H1 (cell line): Measurements from ENCODE around the gene GSTM3. TPM values are rescaled to one million over a fixed set of nuclear protein-coding genes. Genes with fewer than 3 reads are reported as not detected.

Experiments used
- CTCF ChIA-PET: fragments of 300-600 bp; sonication (Branson Sonifier 250); formaldehyde crosslinking; loops from one replicate; lab custom pipeline; 2021; ENCODE audit not compliant: partially characterized antibody; lab: Charles Lee
- POLR2A ChIA-PET: fragments of 300-600 bp; sonication (Branson Sonifier 250); formaldehyde crosslinking; loops from one replicate; lab custom pipeline; 2021; ENCODE audit warnings: inconsistent platforms; ENCODE audit not compliant: partially characterized antibody; lab: Charles Lee
- DNase-seq, 2 experiments: peaks; one replicate each; pipeline versions ENCODE4 v3.0.0 to v3.0.0-alpha.2; 2010 to 2022; ENCODE audit warnings: low spot score in 2 of 2, low read depth in 1 of 2, mixed read lengths in 1 of 2
- FAIRE-seq: peaks from 2 replicates; lab custom pipeline; 2011; peaks lifted over from hg19 to GRCh38; lab: Jason Lieb, UNC
- H2AFZ ChIP-seq: 2 replicates; pipeline ENCODE4 v1.8.1; 2012; ENCODE audit warnings: low read length, inconsistent platforms
- H2AK5ac ChIP-seq: 2 replicates; pipeline ENCODE4 v1.6.1; 2013; ENCODE audit warnings: low read depth, low read length
- H2BK120ac ChIP-seq: replicated peaks from 2 replicates; pipeline ENCODE3; 2013; ENCODE audit warnings: low read depth, low read length, inconsistent platforms
- H2BK12ac ChIP-seq: 2 replicates; pipeline ENCODE4 v1.6.1; 2013; ENCODE audit warnings: low read depth, low read length
- H2BK15ac ChIP-seq: 2 replicates; pipeline ENCODE4 v1.6.1; 2013; ENCODE audit warnings: low read length
- H2BK20ac ChIP-seq: 2 replicates; pipeline ENCODE4 v1.6.1; 2013; ENCODE audit warnings: low read length
- H2BK5ac ChIP-seq: 2 replicates; pipeline ENCODE4 v1.6.1; 2013; ENCODE audit warnings: low read depth, low read length
- H3K14ac ChIP-seq: 2 replicates; pipeline ENCODE4 v1.6.1; 2013; ENCODE audit warnings: inconsistent platforms; ENCODE audit not compliant: insufficient read length
- H3K18ac ChIP-seq: 2 replicates; pipeline ENCODE4 v1.6.1; 2013; ENCODE audit warnings: low read length; ENCODE audit errors: extremely low read depth
- H3K23ac ChIP-seq: 2 replicates; pipeline ENCODE4 v1.6.1; 2013; ENCODE audit warnings: inconsistent platforms; ENCODE audit not compliant: insufficient read length
- H3K23me2 ChIP-seq: 2 replicates; pipeline ENCODE4 v1.6.1; 2013; ENCODE audit warnings: low read depth, low read length
- H3K27ac ChIP-seq: 2 replicates; pipeline ENCODE4 v1.6.1; 2011; ENCODE audit warnings: low read depth, low read length, inconsistent platforms
- H3K27me3 ChIP-seq, 4 experiments: replicated peaks in 1 of 4; 1 replicate in 1 of 4; 2 replicates in 3 of 4; pipeline versions ENCODE4 v1.6.1 to v1.8.1; 2011 to 2013; ENCODE audit warnings: low read length in 3 of 4, mild to moderate bottlenecking in 3 of 4, inconsistent platforms in 2 of 4, mixed read lengths in 2 of 4, moderate library complexity in 1 of 4; ENCODE audit not compliant: control insufficient read depth in 3 of 4, insufficient read depth in 3 of 4; ENCODE audit errors: extremely low read depth in 1 of 4
- H3K36me3 ChIP-seq, 4 experiments: 2 replicates each; pipeline versions ENCODE4 v1.6.1 to v1.8.1; 2011 to 2013; ENCODE audit warnings: mild to moderate bottlenecking in 4 of 4, low read length in 3 of 4, moderate library complexity in 2 of 4, control low read depth in 1 of 4, inconsistent platforms in 1 of 4; ENCODE audit not compliant: insufficient read depth in 4 of 4, control insufficient read depth in 2 of 4
- H3K4ac ChIP-seq: replicated peaks from 2 replicates; pipeline ENCODE3; 2013; ENCODE audit warnings: low read length, low read depth, mixed read lengths, inconsistent platforms; ENCODE audit not compliant: insufficient read length
- H3K4me1 ChIP-seq, 4 experiments: replicated peaks in 1 of 4; 1 replicate in 1 of 4; 2 replicates in 3 of 4; pipeline versions ENCODE4 v1.6.1 to v1.8.1; 2011 to 2013; ENCODE audit warnings: low read length in 3 of 4, inconsistent platforms in 2 of 4, mixed read lengths in 1 of 4; ENCODE audit not compliant: insufficient read depth in 4 of 4, control insufficient read depth in 3 of 4
- H3K4me2 ChIP-seq, 2 experiments: 2 replicates each; pipeline versions ENCODE4 v1.6.1 to v1.8.1; 2011 to 2013; ENCODE audit warnings: low read depth in 2 of 2, low read length in 2 of 2, control low read depth in 1 of 2, inconsistent platforms in 1 of 2, mild to moderate bottlenecking in 1 of 2; ENCODE audit not compliant: insufficient read depth in 1 of 2
- H3K4me3 ChIP-seq, 4 experiments: fragments of 200-600, 300-600 bp in 1 of 4; sonication (generic), shearing (Covaris generic), sonication (Bioruptor Twin) in 1 of 4; 2 replicates each; pipeline versions ENCODE4 v1.5.1 to v1.8.1; 2011 to 2016; ENCODE audit warnings: low read length in 4 of 4, low read depth in 3 of 4, control low read depth in 2 of 4, inconsistent platforms in 2 of 4, mild to moderate bottlenecking in 2 of 4, mixed read lengths in 1 of 4, moderate library complexity in 1 of 4; ENCODE audit not compliant: insufficient read depth in 2 of 4; ENCODE audit errors: extremely low read depth in 1 of 4
- H3K56ac ChIP-seq: replicated peaks from 2 replicates; pipeline ENCODE3; 2013; ENCODE audit warnings: low read depth, mild to moderate bottlenecking, mixed read lengths, low read length, inconsistent platforms; ENCODE audit not compliant: insufficient read length
- H3K79me1 ChIP-seq: 2 replicates; pipeline ENCODE4 v1.6.1; 2013; ENCODE audit warnings: low read depth, low read length, control low read depth
- H3K79me2 ChIP-seq, 2 experiments: 2 replicates each; pipeline versions ENCODE4 v1.6.1 to v1.8.1; 2012 to 2013; ENCODE audit warnings: low read length in 2 of 2, mild to moderate bottlenecking in 2 of 2, inconsistent platforms in 1 of 2; ENCODE audit not compliant: insufficient read depth in 2 of 2, control insufficient read depth in 1 of 2
- H3K9ac ChIP-seq, 4 experiments: replicated peaks in 1 of 4; 1 replicate in 1 of 4; 2 replicates in 3 of 4; pipeline versions ENCODE4 v1.6.1 to v1.8.1; 2011 to 2013; ENCODE audit warnings: low read depth in 3 of 4, low read length in 3 of 4, control low read depth in 2 of 4, mild to moderate bottlenecking in 2 of 4, moderate library complexity in 2 of 4, inconsistent platforms in 1 of 4; ENCODE audit errors: extremely low read depth in 1 of 4
- H3K9me3 ChIP-seq, 2 experiments: 2 replicates each; pipeline versions ENCODE4 v1.6.1 to v1.8.1; 2012 to 2013; ENCODE audit warnings: mild to moderate bottlenecking in 2 of 2, moderate library complexity in 2 of 2, control low read depth in 1 of 2, inconsistent platforms in 1 of 2, low read depth in 1 of 2, low read length in 1 of 2, mixed read lengths in 1 of 2; ENCODE audit not compliant: insufficient read depth in 2 of 2
- H4K20me1 ChIP-seq, 2 experiments: replicated peaks in 1 of 2; 2 replicates each; pipeline versions ENCODE3 to v1.8.1; 2011 to 2013; ENCODE audit warnings: inconsistent platforms in 2 of 2, low read length in 2 of 2, mild to moderate bottlenecking in 1 of 2; ENCODE audit not compliant: insufficient read depth in 2 of 2, control insufficient read depth in 1 of 2
- H4K5ac ChIP-seq: 2 replicates; pipeline ENCODE4 v1.6.1; 2013; ENCODE audit warnings: low read length, low read depth, mixed read lengths, inconsistent platforms; ENCODE audit not compliant: insufficient read length
- H4K8ac ChIP-seq: 2 replicates; pipeline ENCODE4 v1.8.0; 2013; ENCODE audit warnings: mild to moderate bottlenecking, moderate library complexity, low read length, inconsistent platforms; ENCODE audit not compliant: insufficient read depth; ENCODE audit errors: extremely low read depth
- H4K91ac ChIP-seq: replicated peaks from 2 replicates; pipeline ENCODE3; 2013; ENCODE audit warnings: low read length, mixed read lengths, inconsistent platforms; ENCODE audit not compliant: insufficient read length
- BRCA1 ChIP-seq: IDR thresholded peaks from 2 replicates; pipeline ENCODE4 v1.6.1; 2012; ENCODE audit warnings: low read depth, low read length, improper control_type of control experiment
- CBX5 ChIP-seq: fragments of 300-800, 300-1000 bp; sonication (generic); IDR thresholded peaks from 2 replicates; pipeline ENCODE4 v1.7.1; 2016; ENCODE audit warnings: antibody characterized with exemption, low read length, low read depth
- CTCF ChIP-seq, 3 experiments: IDR thresholded peaks; 1 replicate in 2 of 3; 2 replicates in 1 of 3; pipeline versions ENCODE4 v1.5.1 to v1.6.1; 2011; ENCODE audit warnings: low read length in 3 of 3, mild to moderate bottlenecking in 3 of 3, inconsistent platforms in 2 of 3, low read depth in 1 of 3, moderate library complexity in 1 of 3; ENCODE audit not compliant: insufficient read depth in 1 of 3; ENCODE audit errors: control extremely low read depth in 1 of 3
- KDM1A ChIP-seq: fragments of 200-600, 300-600 bp; sonication (generic); IDR thresholded peaks from 2 replicates; pipeline ENCODE4 v1.7.1; 2016; ENCODE audit warnings: mild to moderate bottlenecking, low read length, borderline replicate concordance
- KDM4A ChIP-seq: IDR thresholded peaks from one replicate; pipeline ENCODE4 v1.7.1; 2012; ENCODE audit warnings: low read depth, mild to moderate bottlenecking, moderate library complexity, low read length, inconsistent platforms; ENCODE audit not compliant: severe bottlenecking
- NANOG ChIP-seq: IDR thresholded peaks from 2 replicates; pipeline ENCODE4 v1.6.1; 2011; ENCODE audit warnings: low read length, low read depth, mild to moderate bottlenecking, inconsistent platforms; ENCODE audit not compliant: insufficient read depth, poor library complexity, severe bottlenecking
- NRF1 ChIP-seq: IDR thresholded peaks from 2 replicates; pipeline ENCODE4 v1.6.1; 2011; ENCODE audit warnings: mild to moderate bottlenecking, low read depth, low read length, improper control_type of control experiment
- RNF2 ChIP-seq: fragments of 200-900, 300-1000 bp; sonication (generic); IDR thresholded peaks from 2 replicates; pipeline ENCODE4 v1.7.1; 2016; ENCODE audit warnings: borderline replicate concordance, low read depth, mild to moderate bottlenecking, antibody characterized with exemption, low read length; ENCODE audit not compliant: poor library complexity, severe bottlenecking; ENCODE audit errors: missing control alignments
- SP1 ChIP-seq: IDR thresholded peaks from 2 replicates; pipeline ENCODE4 v1.6.1; 2011; ENCODE audit warnings: low read depth, low read length
- SP2 ChIP-seq: IDR thresholded peaks from 2 replicates; pipeline ENCODE4 v1.6.1; 2012; ENCODE audit warnings: mild to moderate bottlenecking, low read length, inconsistent platforms
- WGBS, 2 experiments: shearing (Covaris generic) in 1 of 2; methylation state at CpG; one replicate each; pipeline versions ENCODE4 v1.1.6 to v1.1.7; 2013 to 2015; ENCODE audit warnings: low lambda C conversion rate in 2 of 2, mixed read lengths in 2 of 2, inconsistent platforms in 1 of 2, low coverage in 1 of 2, missing lambda C conversion rate in 1 of 2; ENCODE audit not compliant: insufficient replicate concordance in 2 of 2, insufficient coverage in 1 of 2, insufficient read length in 1 of 2; ENCODE audit errors: extremely low coverage in 1 of 2, missing lambda C conversion rate in 1 of 2; 5-methylcytosine and 5-hydroxymethylcytosine counted together
- polyA plus RNA-seq, 7 experiments: library from polyadenylated mRNA; depleted of rRNA in 3 of 7; stranded (reverse) in 5 of 7; unstranded in 2 of 7; fragments of >200 nt in 5 of 7; fragments of 200-250 nt in 2 of 7; gene quantifications; 1 replicate in 5 of 7; 2 replicates in 1 of 7; 4 replicates in 1 of 7; pipeline versions ENCODE4 v1.2.1 to v1.2.3, GENCODE V29; 2011 to 2013; ENCODE audit warnings: missing spikeins in 2 of 7, mixed read lengths in 2 of 7
- total RNA-seq: library from RNA; stranded (reverse); fragmentation: NEBNext Ultra II Directional; extraction: Animal tissue kit (Norgen Biotek cat#: 25700); gene quantifications from 2 replicates; pipeline ENCODE4 v1.2.1, GENCODE V29; 2021

Gene GSTM3
- total and polyA plus RNA-seq, 2 of the 8 experiments (the other 6 are each of a cell fraction or from before 2014, with no cell fraction given): 2.2 to 5.1 TPM

- WGBS, 2 experiments: 88% methylated on average over 3 of the region's 3 CpGs; no CpG with 5 or more reads in 1 of the 2 experiments
- no peak overlapping the region for H2BK12ac ChIP-seq
- H2AFZ ChIP-seq: no peak overlapping the region
- H3K27ac ChIP-seq: no peak overlapping the region
- no peak overlapping the region for H4K91ac ChIP-seq
- H3K27me3 ChIP-seq: peaks cover 0 to 3% (median 0%) of the 10 kb centered on the region in 4 experiments; a peak in 1 of 7 replicates
- FAIRE-seq (no peak), DNase-seq (no peak)
- no peaks in the 10 kb centered on the region for H4K20me1 ChIP-seq
- no peak overlapping the region for H2AK5ac ChIP-seq
- no peak overlapping the region for H2BK5ac ChIP-seq
- H4K5ac ChIP-seq: no peak overlapping the region
- H3K36me3 ChIP-seq: no peaks in the 10 kb centered on the region
- H2BK120ac ChIP-seq: no peak overlapping the region
- no peak overlapping the region for H2BK20ac ChIP-seq
- H3K9me3 ChIP-seq: no peaks in the 10 kb centered on the region
- H3K14ac ChIP-seq: no peak overlapping the region
- H3K4ac ChIP-seq: no peak overlapping the region
- no peaks in the 10 kb centered on the region for H3K79me2 ChIP-seq
- H3K23ac ChIP-seq: no peak overlapping the region
- no peak overlapping the region for H4K8ac ChIP-seq
- H3K79me1 ChIP-seq: no peaks in the 10 kb centered on the region
- H3K4me3 ChIP-seq: no peak overlapping the region
- no peaks in the 10 kb centered on the region for H3K23me2 ChIP-seq
- no peak overlapping the region for H3K9ac ChIP-seq
- CTCF ChIA-PET: interaction anchor here (0.6 to 7.4 kb wide), 7 partner anchors 12 to 171 kb away, joined by 3 to 51 read pairs (median 6); no protein-coding TSS in a partner anchor
- H2BK15ac ChIP-seq: no peak overlapping the region
- no peak overlapping the region for H3K4me2 ChIP-seq
- no peak overlapping the region for H3K18ac ChIP-seq
- no peak overlapping the region for H3K56ac ChIP-seq
- POLR2A ChIA-PET: no interaction called here
- no peaks in the 10 kb centered on the region; a peak in 1 of 7 replicates for H3K4me1 ChIP-seq
- TF ChIP-seq BRCA1: no peak
- TF ChIP-seq SP2: no peak
- TF ChIP-seq RNF2: no peak
- no peak for TF ChIP-seq CTCF (IDR thresholded peaks at IDR 0.05; ENCODE audit: control extremely low read depth in 1 of 3, insufficient read depth in 1 of 3, low read depth in 1 of 3, low read length in 3 of 3)
- TF ChIP-seq NRF1: no peak
- TF ChIP-seq KDM1A: no peak
- no peak for TF ChIP-seq KDM4A
- TF ChIP-seq CBX5: no peak
- TF ChIP-seq SP1: no peak
- no peak for TF ChIP-seq NANOG
Measured at GRCh38 chr1:109716570-109717090, 24.2 kb downstream of the GSTM3 start.
